Hepatocyte (in vitro differentiated cells): Measurements from ENCODE around the gene RNU6-9.

Source experiments
- EZH2phosphoT487 ChIP-seq: fragments of 200-600 bp; sonication (generic); IDR thresholded peaks from one replicate; pipeline ENCODE4 v1.6.1; 2018; ENCODE audit warnings: antibody characterized with exemption, mild to moderate bottlenecking, low read depth, moderate library complexity; ENCODE audit not compliant: unreplicated experiment, severe bottlenecking
- TF ChIP-seq, protein P1 (sequence below): fragments of 200-600 bp; sonication (generic); IDR thresholded peaks from 2 replicates; pipeline ENCODE4 v1.5.1; 2016; ENCODE audit warnings: antibody characterized with exemption, mild to moderate bottlenecking; ENCODE audit not compliant: poor library complexity

DNA sequence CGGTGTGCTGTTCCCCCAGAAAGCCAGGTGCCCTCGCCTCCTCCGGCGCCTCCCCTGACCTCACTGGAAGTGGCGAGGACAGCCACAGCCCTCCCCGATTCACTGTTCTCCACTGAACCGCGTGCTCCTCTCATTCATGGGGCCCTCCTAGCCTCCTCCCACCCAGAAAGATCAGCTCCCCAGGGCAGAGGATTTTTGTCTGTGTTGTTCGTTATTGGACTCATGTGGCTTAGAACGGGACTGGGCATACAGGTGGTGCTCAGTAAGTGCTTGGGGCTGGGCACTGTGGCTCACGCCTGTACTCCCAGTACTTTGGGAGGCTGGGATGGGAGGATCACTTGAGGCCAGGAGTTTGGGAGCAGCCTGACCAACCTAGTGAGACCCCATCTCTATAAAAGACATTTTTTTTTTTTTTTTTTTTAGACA lies 48.7 kb upstream of the RNU6-9 start:
- TF ChIP-seq, protein P1, sequence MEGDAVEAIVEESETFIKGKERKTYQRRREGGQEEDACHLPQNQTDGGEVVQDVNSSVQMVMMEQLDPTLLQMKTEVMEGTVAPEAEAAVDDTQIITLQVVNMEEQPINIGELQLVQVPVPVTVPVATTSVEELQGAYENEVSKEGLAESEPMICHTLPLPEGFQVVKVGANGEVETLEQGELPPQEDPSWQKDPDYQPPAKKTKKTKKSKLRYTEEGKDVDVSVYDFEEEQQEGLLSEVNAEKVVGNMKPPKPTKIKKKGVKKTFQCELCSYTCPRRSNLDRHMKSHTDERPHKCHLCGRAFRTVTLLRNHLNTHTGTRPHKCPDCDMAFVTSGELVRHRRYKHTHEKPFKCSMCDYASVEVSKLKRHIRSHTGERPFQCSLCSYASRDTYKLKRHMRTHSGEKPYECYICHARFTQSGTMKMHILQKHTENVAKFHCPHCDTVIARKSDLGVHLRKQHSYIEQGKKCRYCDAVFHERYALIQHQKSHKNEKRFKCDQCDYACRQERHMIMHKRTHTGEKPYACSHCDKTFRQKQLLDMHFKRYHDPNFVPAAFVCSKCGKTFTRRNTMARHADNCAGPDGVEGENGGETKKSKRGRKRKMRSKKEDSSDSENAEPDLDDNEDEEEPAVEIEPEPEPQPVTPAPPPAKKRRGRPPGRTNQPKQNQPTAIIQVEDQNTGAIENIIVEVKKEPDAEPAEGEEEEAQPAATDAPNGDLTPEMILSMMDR: no peak
- no peak for TF ChIP-seq EZH2phosphoT487
